GM12878 (cell line): ENCODE results near the gene LILRB2. TPM values are rescaled to one million over a fixed set of nuclear protein-coding genes. Genes with fewer than 3 reads are reported as not detected.

Experiments
- ATAC-seq: fragments of 200-7000 bp; cut with Tn5 transposase; 3 replicates; pipeline ENCODE4 v1.9.1; 2020; ENCODE audit warnings: mild to moderate bottlenecking, moderate library complexity
- BruUV-seq: library from RNA; stranded (reverse); fragments of 400-500 nt; replicated peaks from 2 replicates; lab custom pipeline; 2021; lab: Mats Ljungman, UMichigan
- CTCF ChIA-PET: fragments of 300-600 bp; sonication (Branson Sonifier 250); formaldehyde crosslinking; extraction: SDS; loops from one replicate; lab custom pipeline; 2021; ENCODE audit warnings: inconsistent platforms; lab: Yijun Ruan, JAX
- POLR2A ChIA-PET: fragments of 350-600 bp; formaldehyde crosslinking; extraction: SDS; loops from one replicate; lab custom pipeline; 2021; ENCODE audit warnings: inconsistent platforms; lab: Charles Lee
- RAD21 ChIA-PET: fragments of 300-600 bp; sonication (Branson Sonifier 250); formaldehyde crosslinking; loops from one replicate; lab custom pipeline; 2023; ENCODE audit warnings: antibody characterized with exemption; ENCODE audit not compliant: unreplicated experiment; lab: Charles Lee
- SMC1A ChIA-PET: fragments of 300-600 bp; sonication (Branson Sonifier 250); formaldehyde crosslinking; loops from one replicate; lab custom pipeline; 2023; ENCODE audit not compliant: unreplicated experiment, uncharacterized antibody; lab: Charles Lee
- DNase-seq: peaks from one replicate; pipeline ENCODE4 v3.0.0-alpha.2; 2011; ENCODE audit warnings: low read depth, low spot score
- FAIRE-seq: peaks from 3 replicates; lab custom pipeline; 2011; peaks lifted over from hg19 to GRCh38; lab: Jason Lieb, UNC
- H2AFZ ChIP-seq: 2 replicates; pipeline ENCODE4 v1.6.0; 2011; ENCODE audit warnings: low read depth, low read length, control low read depth; ENCODE audit not compliant: control insufficient read depth
- H3K27ac ChIP-seq: 2 replicates; pipeline ENCODE4 v1.5.1; 2011; ENCODE audit warnings: control low read depth; ENCODE audit not compliant: control insufficient read depth, insufficient read depth
- H3K27me3 ChIP-seq, 2 experiments: replicated peaks in 1 of 2; 2 replicates each; pipeline versions ENCODE4 v1.6.0 to v1.6.1; 2011; ENCODE audit warnings: low read length in 1 of 2; ENCODE audit not compliant: control insufficient read depth in 2 of 2, insufficient read depth in 2 of 2
- H3K36me3 ChIP-seq, 2 experiments: 2 replicates each; pipeline ENCODE4 v1.5.1; 2011; ENCODE audit warnings: low read length in 1 of 2; ENCODE audit not compliant: control insufficient read depth in 2 of 2, insufficient read depth in 2 of 2
- H3K4me1 ChIP-seq: 2 replicates; pipeline ENCODE4 v1.6.1; 2011; ENCODE audit warnings: mild to moderate bottlenecking, low read length, moderate library complexity, mixed read lengths; ENCODE audit not compliant: control insufficient read depth, insufficient read depth
- H3K4me2 ChIP-seq: 2 replicates; pipeline ENCODE4 v1.6.0; 2011; ENCODE audit warnings: control low read depth; ENCODE audit not compliant: control insufficient read depth, insufficient read depth
- H3K4me3 ChIP-seq: fragments of 200-600 bp; sonication (generic); 2 replicates; pipeline ENCODE4 v1.5.1; 2016
- H3K79me2 ChIP-seq: 2 replicates; pipeline ENCODE4 v1.6.0; 2011; ENCODE audit warnings: low read length; ENCODE audit not compliant: control insufficient read depth, insufficient read depth
- H3K9ac ChIP-seq: 2 replicates; pipeline ENCODE4 v1.8.0; 2011; ENCODE audit warnings: low read length, control low read depth, mixed read lengths; ENCODE audit not compliant: control insufficient read depth, insufficient read depth
- H3K9me3 ChIP-seq: replicated peaks from 3 replicates; pipeline ENCODE4 v1.5.1; 2011; ENCODE audit warnings: mild to moderate bottlenecking, low read length; ENCODE audit not compliant: control insufficient read depth, insufficient read depth
- H4K20me1 ChIP-seq: 2 replicates; pipeline ENCODE4 v1.6.0; 2011; ENCODE audit not compliant: control insufficient read depth, insufficient read depth
- BRCA1 ChIP-seq: IDR thresholded peaks from 2 replicates; pipeline ENCODE4 v1.6.1; 2011; ENCODE audit warnings: low read depth, low read length, improper control_type of control experiment
- CEBPB ChIP-seq, 2 experiments: fragments of 150-350 bp in 1 of 2; IDR thresholded peaks; 2 replicates each; pipeline ENCODE4 v1.6.1; 2012 to 2014; ENCODE audit warnings: low read depth in 2 of 2, low read length in 2 of 2, borderline replicate concordance in 1 of 2, inconsistent platforms in 1 of 2
- CHD1 ChIP-seq: IDR thresholded peaks from 2 replicates; pipeline ENCODE4 v1.6.1; 2012; ENCODE audit warnings: low read depth, low read length, improper control_type of control experiment
- CHD2 ChIP-seq: IDR thresholded peaks from 2 replicates; pipeline ENCODE4 v1.6.1; 2011; ENCODE audit warnings: low read depth, low read length, improper control_type of control experiment, borderline replicate concordance
- CHD4 ChIP-seq: fragments of 200-600 bp; sonication (generic); IDR thresholded peaks from 2 replicates; pipeline ENCODE4 v1.6.1; 2016; ENCODE audit warnings: mild to moderate bottlenecking
- DPF2 ChIP-seq: fragments of 450-650 bp; IDR thresholded peaks from 2 replicates; pipeline ENCODE4 v1.6.1; 2017; ENCODE audit warnings: mild to moderate bottlenecking
- ETV6 ChIP-seq, 2 experiments: fragments of 450-650 bp in 1 of 2; IDR thresholded peaks in 1 of 2; conservative IDR thresholded peaks in 1 of 2; 2 replicates each; pipeline ENCODE4 v1.6.1; 2014; ENCODE audit warnings: antibody characterized with exemption in 1 of 2, borderline replicate concordance in 1 of 2, low read depth in 1 of 2, mild to moderate bottlenecking in 1 of 2, moderate library complexity in 1 of 2
- FOXM1 ChIP-seq: IDR thresholded peaks from 2 replicates; pipeline ENCODE4 v1.6.1; 2012; ENCODE audit warnings: low read depth, mild to moderate bottlenecking, inconsistent platforms, low read length, moderate library complexity
- MTA3 ChIP-seq: IDR thresholded peaks from 2 replicates; pipeline ENCODE4 v1.6.1; 2012; ENCODE audit warnings: low read length, inconsistent platforms, borderline replicate concordance
- NR2F1 ChIP-seq: fragments of 450-650 bp; conservative IDR thresholded peaks from 2 replicates; pipeline ENCODE4 v1.6.1; 2017; ENCODE audit warnings: mild to moderate bottlenecking
- POU2F2 ChIP-seq: IDR thresholded peaks from 3 replicates; pipeline ENCODE4 v1.6.1; 2011; ENCODE audit warnings: low read depth, mild to moderate bottlenecking, low read length, borderline replicate concordance
- RCOR1 ChIP-seq: conservative IDR thresholded peaks from 2 replicates; pipeline ENCODE4 v1.6.1; 2012; ENCODE audit warnings: low read depth, low read length, improper control_type of control experiment
- SRF ChIP-seq, 2 experiments: IDR thresholded peaks; 2 replicates each; pipeline ENCODE4 v1.6.1; 2011; ENCODE audit warnings: low read depth in 2 of 2, low read length in 2 of 2, mild to moderate bottlenecking in 1 of 2, moderate library complexity in 1 of 2
- STAT3 ChIP-seq: IDR thresholded peaks from 2 replicates; pipeline ENCODE4 v1.6.1; 2011; ENCODE audit warnings: low read depth, low read length, improper control_type of control experiment
- TAF1 ChIP-seq: IDR thresholded peaks from 2 replicates; pipeline ENCODE4 v1.6.1; 2011; ENCODE audit warnings: mild to moderate bottlenecking, low read depth, low read length, borderline replicate concordance
- ZNF24 ChIP-seq: fragments of 450-650 bp; IDR thresholded peaks from 2 replicates; pipeline ENCODE4 v1.6.1; 2017; ENCODE audit warnings: antibody characterized with exemption, mild to moderate bottlenecking
- WGBS: methylation state at CpG from one replicate; pipeline ENCODE4 v1.1.6; 2016; ENCODE audit warnings: low lambda C conversion rate; ENCODE audit not compliant: insufficient replicate concordance, insufficient coverage; ENCODE audit errors: missing lambda C conversion rate; 5-methylcytosine and 5-hydroxymethylcytosine counted together
- in situ Hi-C: fragments of 300-500 bp; cut with MboI; formaldehyde crosslinking; loops from 9 replicates; pipeline ENCODE4 v1.14.3; 2018; ENCODE audit warnings: mixed read lengths
- intact Hi-C: fragments of 100-400 bp; cut with micrococcal nuclease; formaldehyde crosslinking; loops from one replicate; pipeline ENCODE4 v1.14.2; 2022; ENCODE audit not compliant: unreplicated experiment
- polyA plus RNA-seq, 11 experiments: library from polyadenylated mRNA; depleted of rRNA in 4 of 11; unstranded in 6 of 11; stranded (reverse) in 5 of 11; fragments of >200 nt; fragmentation: Nextera tagmentation in 4 of 11; fragmentation: Illumina TruSeq in 1 of 11; extraction: Ambion mirVana in 4 of 11; extraction: Trizol in 1 of 11; gene quantifications; 1 replicate in 1 of 11; 2 replicates in 10 of 11; pipeline versions ENCODE4 v1.2.1 to v1.2.3, GENCODE V29; 2011 to 2016; ENCODE audit warnings: inconsistent platforms in 2 of 11, missing spikeins in 2 of 11, low read depth in 1 of 11
- total RNA-seq, 4 experiments: library from RNA; depleted of rRNA in 3 of 4; stranded (reverse); fragments of >200 nt in 3 of 4; fragmentation: Illumina TruSeq in 1 of 4; extraction: Trizol in 1 of 4; gene quantifications; 2 replicates each; pipeline versions ENCODE4 v1.2.1 to v1.2.3, GENCODE V29; 2013 to 2021
- TF ChIP-seq, protein P1 (sequence below), 3 experiments: IDR thresholded peaks in 2 of 3; conservative IDR thresholded peaks in 1 of 3; 2 replicates each; pipeline ENCODE4 v1.5.1; 2011; ENCODE audit warnings: low read depth in 3 of 3, low read length in 3 of 3, mild to moderate bottlenecking in 3 of 3, control low read depth in 2 of 3, moderate library complexity in 2 of 3, inconsistent platforms in 1 of 3, mixed read lengths in 1 of 3; ENCODE audit not compliant: control insufficient read depth in 2 of 3, insufficient read depth in 1 of 3; ENCODE audit errors: extremely low read depth in 1 of 3
- TF ChIP-seq, protein P2 (sequence below): IDR thresholded peaks from 2 replicates; pipeline ENCODE4 v1.6.1; 2012; ENCODE audit warnings: low read length, inconsistent platforms
- TF ChIP-seq, protein P3 (sequence below): fragments of 450-650 bp; IDR thresholded peaks from 2 replicates; pipeline ENCODE4 v1.6.1; 2014; ENCODE audit warnings: mild to moderate bottlenecking
- TF ChIP-seq, protein P4 (sequence below): IDR thresholded peaks from 2 replicates; pipeline ENCODE4 v1.6.1; 2011; ENCODE audit warnings: borderline replicate concordance, low read depth, mild to moderate bottlenecking, moderate library complexity, low read length; ENCODE audit not compliant: insufficient read depth, poor library complexity, severe bottlenecking

LILRB2 gene
- total and polyA plus RNA-seq, 10 of the 15 experiments (the other 5 are each of a cell fraction or from before 2014, with no cell fraction given): 0.08 to 0.18 (median 0.15) TPM; not detected in 4

DNA sequence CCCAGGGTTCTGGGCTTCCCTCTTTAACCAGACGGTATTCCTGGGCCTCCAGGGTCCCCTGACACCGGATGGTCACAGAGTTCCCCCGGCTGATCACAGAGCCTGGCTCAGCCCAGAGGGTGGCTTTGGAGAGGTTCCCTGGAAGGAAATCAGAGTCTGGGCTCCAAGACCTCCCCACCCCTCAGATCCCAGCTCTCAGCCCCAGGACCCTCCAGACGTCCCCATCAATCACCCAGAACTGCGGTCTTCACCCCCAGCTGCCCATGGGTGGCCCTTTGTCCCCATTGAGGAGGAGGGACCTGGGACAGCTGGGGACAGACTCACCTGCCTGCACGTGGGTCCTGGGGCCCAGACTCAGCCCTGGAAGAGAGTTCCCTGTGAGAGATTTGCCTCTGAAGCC lies 31.1 kb upstream of the LILRB2 start:
- TF ChIP-seq, protein P1, sequence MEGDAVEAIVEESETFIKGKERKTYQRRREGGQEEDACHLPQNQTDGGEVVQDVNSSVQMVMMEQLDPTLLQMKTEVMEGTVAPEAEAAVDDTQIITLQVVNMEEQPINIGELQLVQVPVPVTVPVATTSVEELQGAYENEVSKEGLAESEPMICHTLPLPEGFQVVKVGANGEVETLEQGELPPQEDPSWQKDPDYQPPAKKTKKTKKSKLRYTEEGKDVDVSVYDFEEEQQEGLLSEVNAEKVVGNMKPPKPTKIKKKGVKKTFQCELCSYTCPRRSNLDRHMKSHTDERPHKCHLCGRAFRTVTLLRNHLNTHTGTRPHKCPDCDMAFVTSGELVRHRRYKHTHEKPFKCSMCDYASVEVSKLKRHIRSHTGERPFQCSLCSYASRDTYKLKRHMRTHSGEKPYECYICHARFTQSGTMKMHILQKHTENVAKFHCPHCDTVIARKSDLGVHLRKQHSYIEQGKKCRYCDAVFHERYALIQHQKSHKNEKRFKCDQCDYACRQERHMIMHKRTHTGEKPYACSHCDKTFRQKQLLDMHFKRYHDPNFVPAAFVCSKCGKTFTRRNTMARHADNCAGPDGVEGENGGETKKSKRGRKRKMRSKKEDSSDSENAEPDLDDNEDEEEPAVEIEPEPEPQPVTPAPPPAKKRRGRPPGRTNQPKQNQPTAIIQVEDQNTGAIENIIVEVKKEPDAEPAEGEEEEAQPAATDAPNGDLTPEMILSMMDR (IDR thresholded peaks at IDR 0.05 in 2 of 3, conservative IDR thresholded peaks at IDR 0.05 in 1 of 3; ENCODE audit: control insufficient read depth in 2 of 3, extremely low read depth in 1 of 3, insufficient read depth in 1 of 3, low read depth in 3 of 3, low read length in 3 of 3): no peak
- TF ChIP-seq ZNF24 (no peak), SRF (IDR thresholded peaks at IDR 0.05; ENCODE audit: low read depth in 2 of 2, low read length in 2 of 2) (no peak), MTA3 (no peak), FOXM1 (no peak), POU2F2 (no peak), CEBPB (IDR thresholded peaks at IDR 0.05; ENCODE audit: borderline replicate concordance in 1 of 2, low read depth in 2 of 2, low read length in 2 of 2) (no peak), DPF2 (no peak), RCOR1 (no peak), TAF1 (no peak), NR2F1 (no peak), CHD1 (no peak), ETV6 (conservative IDR thresholded peaks at IDR 0.05 in 1 of 2, IDR thresholded peaks at IDR 0.05 in 1 of 2; ENCODE audit: borderline replicate concordance in 1 of 2, low read depth in 1 of 2) (no peak), CHD2 (no peak), CHD4 (no peak), BRCA1 (no peak), STAT3 (no peak)
- TF ChIP-seq, protein P2, sequence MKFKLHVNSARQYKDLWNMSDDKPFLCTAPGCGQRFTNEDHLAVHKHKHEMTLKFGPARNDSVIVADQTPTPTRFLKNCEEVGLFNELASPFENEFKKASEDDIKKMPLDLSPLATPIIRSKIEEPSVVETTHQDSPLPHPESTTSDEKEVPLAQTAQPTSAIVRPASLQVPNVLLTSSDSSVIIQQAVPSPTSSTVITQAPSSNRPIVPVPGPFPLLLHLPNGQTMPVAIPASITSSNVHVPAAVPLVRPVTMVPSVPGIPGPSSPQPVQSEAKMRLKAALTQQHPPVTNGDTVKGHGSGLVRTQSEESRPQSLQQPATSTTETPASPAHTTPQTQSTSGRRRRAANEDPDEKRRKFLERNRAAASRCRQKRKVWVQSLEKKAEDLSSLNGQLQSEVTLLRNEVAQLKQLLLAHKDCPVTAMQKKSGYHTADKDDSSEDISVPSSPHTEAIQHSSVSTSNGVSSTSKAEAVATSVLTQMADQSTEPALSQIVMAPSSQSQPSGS: no peak
- TF ChIP-seq, protein P3, sequence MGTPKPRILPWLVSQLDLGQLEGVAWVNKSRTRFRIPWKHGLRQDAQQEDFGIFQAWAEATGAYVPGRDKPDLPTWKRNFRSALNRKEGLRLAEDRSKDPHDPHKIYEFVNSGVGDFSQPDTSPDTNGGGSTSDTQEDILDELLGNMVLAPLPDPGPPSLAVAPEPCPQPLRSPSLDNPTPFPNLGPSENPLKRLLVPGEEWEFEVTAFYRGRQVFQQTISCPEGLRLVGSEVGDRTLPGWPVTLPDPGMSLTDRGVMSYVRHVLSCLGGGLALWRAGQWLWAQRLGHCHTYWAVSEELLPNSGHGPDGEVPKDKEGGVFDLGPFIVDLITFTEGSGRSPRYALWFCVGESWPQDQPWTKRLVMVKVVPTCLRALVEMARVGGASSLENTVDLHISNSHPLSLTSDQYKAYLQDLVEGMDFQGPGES: no peak
- TF ChIP-seq, protein P4, sequence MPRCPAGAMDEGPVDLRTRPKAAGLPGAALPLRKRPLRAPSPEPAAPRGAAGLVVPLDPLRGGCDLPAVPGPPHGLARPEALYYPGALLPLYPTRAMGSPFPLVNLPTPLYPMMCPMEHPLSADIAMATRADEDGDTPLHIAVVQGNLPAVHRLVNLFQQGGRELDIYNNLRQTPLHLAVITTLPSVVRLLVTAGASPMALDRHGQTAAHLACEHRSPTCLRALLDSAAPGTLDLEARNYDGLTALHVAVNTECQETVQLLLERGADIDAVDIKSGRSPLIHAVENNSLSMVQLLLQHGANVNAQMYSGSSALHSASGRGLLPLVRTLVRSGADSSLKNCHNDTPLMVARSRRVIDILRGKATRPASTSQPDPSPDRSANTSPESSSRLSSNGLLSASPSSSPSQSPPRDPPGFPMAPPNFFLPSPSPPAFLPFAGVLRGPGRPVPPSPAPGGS: no peak
- no peak overlapping the region for H3K4me2 ChIP-seq
- ChIA-PET SMC1A (interaction anchor here (0.7 to 1.9 kb wide), 2 partner anchors 9 to 45 kb away, joined by 3 to 4 read pairs; no protein-coding TSS in a partner anchor), RAD21 (no interaction called here), POLR2A (interaction anchor here (0.5 kb wide), 1 partner anchor 112 kb away, joined by 3 read pairs; the partner anchor contains the start of gene RPS9), CTCF (interaction anchor here (1.8 kb wide), 1 partner anchor 80 kb away, joined by 4 read pairs; no protein-coding TSS in a partner anchor)
- no peak; the same call in 2 of the 3 replicates for ATAC-seq
- H3K9me3 ChIP-seq: no peaks in the 10 kb centered on the region
- no peak overlapping the region for H3K4me3 ChIP-seq
- DNase-seq: no peak
- H3K36me3 ChIP-seq: no peaks in the 10 kb centered on the region
- intact Hi-C loops (no loop called here), in situ Hi-C loops (no loop called here)
- BruUV-seq: no TSS peak
- no peaks in the 10 kb centered on the region for H3K79me2 ChIP-seq
- H4K20me1 ChIP-seq: no peaks in the 10 kb centered on the region
- FAIRE-seq: no peak
- WGBS: 12% methylated on average over 6 of the region's 6 CpGs
- H3K9ac ChIP-seq: no peak overlapping the region
- no peak overlapping the region for H3K27ac ChIP-seq
- no peaks in the 10 kb centered on the region for H3K4me1 ChIP-seq
- H3K27me3 ChIP-seq: no peaks in the 10 kb centered on the region; a peak in 1 of 4 replicates
- H2AFZ ChIP-seq: no peak overlapping the region
